Activated CD8-positive, alpha-beta T cell treated with anti-CD3 and anti-CD28 coated beads for 36 hours (primary cell): ENCODE data around the gene VSIG10L. TPM values are rescaled to one million over a fixed set of nuclear protein-coding genes. Genes with fewer than 3 reads are reported as not detected.

Source experiments
- ATAC-seq: fragments of 200-7000 bp; cut with Tn5 transposase; one replicate; pipeline ENCODE4 v1.10.0; 2021; ENCODE audit warnings: mild to moderate bottlenecking, moderate library complexity
- CTCF ChIA-PET: fragments of 350-600 bp; sonication (Branson Sonifier 250); formaldehyde crosslinking; loops from one replicate; lab custom pipeline; 2021; ENCODE audit warnings: antibody characterized with exemption; lab: Charles Lee
- POLR2A ChIA-PET: fragments of 350-600 bp; sonication (Branson Sonifier 250); formaldehyde crosslinking; loops from one replicate; lab custom pipeline; 2021; ENCODE audit warnings: antibody characterized with exemption; lab: Charles Lee
- DNase-seq: peaks from one replicate; pipeline ENCODE4 v3.0.0-alpha.2; 2020
- H3K27ac Mint-ChIP-seq: one replicate; pipeline ENCODE4 v1.8.0; 2021; ENCODE audit warnings: mild to moderate bottlenecking, mixed read lengths
- H3K27me3 Mint-ChIP-seq: one replicate; pipeline ENCODE4 v1.8.0; 2021; ENCODE audit warnings: mixed read lengths
- H3K36me3 Mint-ChIP-seq: one replicate; pipeline ENCODE4 v1.8.0; 2021; ENCODE audit warnings: low read depth, mixed read lengths
- H3K4me1 Mint-ChIP-seq: one replicate; pipeline ENCODE4 v1.8.0; 2021; ENCODE audit warnings: low read depth, mixed read lengths
- H3K4me3 Mint-ChIP-seq: one replicate; pipeline ENCODE4 v1.8.0; 2021; ENCODE audit warnings: mild to moderate bottlenecking, moderate library complexity, mixed read lengths
- H3K9me3 Mint-ChIP-seq: one replicate; pipeline ENCODE4 v1.8.0; 2021; ENCODE audit warnings: mixed read lengths
- intact Hi-C: fragments of 100-400 bp; cut with micrococcal nuclease; formaldehyde crosslinking; loops from one replicate; pipeline ENCODE4 v1.10.0; 2022
- total RNA-seq, 2 experiments: library from RNA; stranded (reverse); gene quantifications; one replicate each; pipeline ENCODE4 v1.2.3, GENCODE V29; 2021
- TF ChIP-seq, protein P1 (sequence below): fragments of 200-600 bp; IDR thresholded peaks from one replicate; pipeline ENCODE4 v1.8.0; 2022; ENCODE audit warnings: antibody characterized with exemption, mild to moderate bottlenecking

VSIG10L gene
- total RNA-seq, 2 experiments from 2014 or later, result 3.6 to 3.7 TPM

DNA sequence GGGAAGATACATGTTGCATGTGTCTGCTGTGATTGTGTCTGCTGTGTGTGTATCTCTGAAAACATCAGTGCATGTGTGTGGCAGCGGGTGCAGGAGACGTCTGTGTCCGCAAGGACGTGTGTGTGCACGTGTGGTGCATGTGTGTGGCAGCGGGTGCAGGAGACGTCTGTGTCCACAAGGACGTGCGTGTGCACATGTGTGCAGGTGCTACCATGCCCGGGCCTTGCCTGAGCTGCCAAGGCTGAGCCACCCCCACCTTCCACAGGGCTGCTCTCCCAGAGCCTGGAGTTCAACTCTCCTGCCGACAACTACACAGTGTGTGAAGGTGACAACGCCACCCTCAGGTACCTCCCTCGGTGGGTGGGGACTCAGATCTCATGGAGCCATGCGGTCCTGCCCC lies 20.1 kb downstream of the VSIG10L start:
- DNase-seq, result no peak
- ATAC-seq, result no peak
- Mint-ChIP-seq H3K4me1 (peaks cover 4% of the 10 kb centered on the region), H3K27ac (no peak overlapping the region), H3K27me3 (peaks cover 36% of the 10 kb centered on the region), H3K9me3 (no peaks in the 10 kb centered on the region), H3K4me3 (no peak overlapping the region), H3K36me3 (no peaks in the 10 kb centered on the region)
- TF ChIP-seq, protein P1, sequence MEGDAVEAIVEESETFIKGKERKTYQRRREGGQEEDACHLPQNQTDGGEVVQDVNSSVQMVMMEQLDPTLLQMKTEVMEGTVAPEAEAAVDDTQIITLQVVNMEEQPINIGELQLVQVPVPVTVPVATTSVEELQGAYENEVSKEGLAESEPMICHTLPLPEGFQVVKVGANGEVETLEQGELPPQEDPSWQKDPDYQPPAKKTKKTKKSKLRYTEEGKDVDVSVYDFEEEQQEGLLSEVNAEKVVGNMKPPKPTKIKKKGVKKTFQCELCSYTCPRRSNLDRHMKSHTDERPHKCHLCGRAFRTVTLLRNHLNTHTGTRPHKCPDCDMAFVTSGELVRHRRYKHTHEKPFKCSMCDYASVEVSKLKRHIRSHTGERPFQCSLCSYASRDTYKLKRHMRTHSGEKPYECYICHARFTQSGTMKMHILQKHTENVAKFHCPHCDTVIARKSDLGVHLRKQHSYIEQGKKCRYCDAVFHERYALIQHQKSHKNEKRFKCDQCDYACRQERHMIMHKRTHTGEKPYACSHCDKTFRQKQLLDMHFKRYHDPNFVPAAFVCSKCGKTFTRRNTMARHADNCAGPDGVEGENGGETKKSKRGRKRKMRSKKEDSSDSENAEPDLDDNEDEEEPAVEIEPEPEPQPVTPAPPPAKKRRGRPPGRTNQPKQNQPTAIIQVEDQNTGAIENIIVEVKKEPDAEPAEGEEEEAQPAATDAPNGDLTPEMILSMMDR, result no peak
- intact Hi-C loops, result no loop called here
- ChIA-PET CTCF (no interaction called here), POLR2A (no interaction called here)

DNA sequence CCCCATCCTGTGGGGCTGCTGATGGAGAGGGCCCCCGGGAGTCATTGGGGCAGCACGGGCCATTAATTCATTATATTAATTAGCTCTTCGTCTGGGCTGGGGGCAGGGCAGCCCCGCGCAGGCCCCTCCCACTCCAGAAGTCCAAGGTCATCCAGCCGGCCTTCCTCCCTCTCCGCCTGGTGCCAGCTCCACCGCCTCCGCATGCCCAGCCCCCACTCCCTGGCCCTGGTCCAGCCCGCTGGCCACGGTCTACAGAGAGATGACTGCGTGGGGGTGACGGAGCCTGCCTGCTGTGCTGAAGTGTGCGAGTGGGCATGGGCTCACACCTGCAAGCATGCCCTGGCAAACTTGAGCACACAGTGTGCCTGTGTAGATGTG lies 21.7 kb downstream of the VSIG10L start:
- CTCF ChIA-PET, result no interaction called here
- Mint-ChIP-seq H3K4me1 (no peaks in the 10 kb centered on the region), H3K4me3 (no peak overlapping the region), H3K27ac (no peak overlapping the region), H3K27me3 (peaks cover 24% of the 10 kb centered on the region), H3K36me3 (no peaks in the 10 kb centered on the region), H3K9me3 (no peaks in the 10 kb centered on the region)
- POLR2A ChIA-PET, result no interaction called here
- ATAC-seq, result no peak
- TF ChIP-seq, protein P1, result no peak
- no peak for DNase-seq
- intact Hi-C loops, result no loop called here

DNA sequence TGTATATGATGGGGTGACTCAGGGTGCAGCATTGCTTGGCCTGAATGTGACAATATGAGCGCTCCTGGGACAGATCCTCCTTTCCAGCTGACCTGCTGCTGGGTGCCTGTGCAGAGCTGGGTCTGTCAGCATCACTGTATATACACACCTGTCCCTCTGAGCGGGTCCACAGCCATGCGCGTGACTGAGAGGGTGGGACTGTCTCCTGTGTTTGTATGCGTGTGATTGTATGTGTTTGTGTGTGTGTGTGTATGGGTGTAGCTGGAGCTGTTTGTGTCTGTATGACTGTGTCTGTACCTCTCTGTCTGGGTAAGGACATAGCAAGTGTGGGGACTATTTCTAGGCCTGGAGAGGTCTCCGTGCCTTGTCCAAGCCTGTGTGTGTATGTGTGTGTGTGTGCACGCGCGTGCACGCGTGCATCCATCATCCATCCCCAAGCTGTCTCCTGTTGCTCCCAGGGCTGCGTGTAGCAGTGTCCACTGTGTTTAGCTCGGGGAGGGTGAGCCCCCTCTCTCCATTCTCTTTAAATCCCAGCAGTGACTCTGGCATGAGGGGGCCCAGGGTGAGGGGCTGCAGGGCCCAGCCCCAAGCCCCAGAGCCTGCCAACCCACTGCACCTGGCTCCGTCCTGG lies 22.2 kb downstream of the VSIG10L start:
- ChIA-PET POLR2A (no interaction called here), CTCF (no interaction called here)
- TF ChIP-seq, protein P1, result no peak
- Mint-ChIP-seq H3K27ac (no peak overlapping the region), H3K4me1 (no peaks in the 10 kb centered on the region), H3K4me3 (no peak overlapping the region), H3K36me3 (no peaks in the 10 kb centered on the region), H3K9me3 (peaks cover under 1% of the 10 kb centered on the region), H3K27me3 (peaks cover 25% of the 10 kb centered on the region)
- intact Hi-C loops, result no loop called here
- DNase-seq, result no peak
- ATAC-seq, result no peak

DNA sequence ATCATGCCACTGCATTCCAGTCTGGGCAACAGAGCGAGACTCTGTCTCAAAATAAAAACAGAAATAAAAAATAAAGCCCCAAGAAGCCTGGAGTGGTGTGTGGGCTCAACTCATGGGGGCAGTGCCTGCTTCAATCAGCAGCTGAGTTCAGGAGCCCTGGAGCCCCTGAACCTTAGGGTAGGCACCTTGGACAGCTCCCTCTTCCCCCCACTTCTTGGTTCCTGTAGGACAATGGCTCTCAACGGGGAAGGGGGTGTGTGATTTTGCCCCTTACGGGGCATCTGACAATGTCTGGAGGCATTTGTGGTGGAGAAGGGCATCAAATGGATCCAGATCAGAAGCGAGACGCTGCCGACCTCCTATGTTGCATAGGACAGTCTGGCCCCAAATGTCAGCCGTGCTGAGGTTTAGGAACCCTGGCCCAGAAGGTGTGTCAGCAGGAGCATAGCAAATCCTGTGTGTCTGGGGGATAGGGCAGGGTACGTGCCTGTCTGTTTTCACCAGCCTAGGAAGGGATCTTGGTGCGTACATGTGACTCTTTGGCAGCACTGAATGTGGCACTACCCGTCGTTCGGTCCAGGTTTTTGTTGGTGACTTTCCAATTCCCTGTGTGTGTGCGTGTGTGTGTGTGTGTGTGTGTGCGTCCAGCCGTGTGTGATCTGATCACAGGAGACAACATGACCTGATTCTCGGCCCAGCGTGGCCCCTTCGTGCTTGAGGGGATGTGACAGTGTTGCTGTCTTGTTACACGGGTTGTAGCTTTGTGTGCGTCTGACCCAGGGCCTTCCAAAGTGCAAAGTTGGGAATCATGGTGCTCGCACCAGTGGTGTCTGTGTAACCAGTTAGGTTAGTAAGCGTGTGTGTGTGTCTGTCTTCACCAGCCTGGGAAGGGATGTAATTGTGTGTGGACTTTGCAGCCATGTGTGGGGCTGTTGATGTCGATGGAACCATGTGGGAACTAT lies 23.0 kb downstream of the VSIG10L start:
- Mint-ChIP-seq H3K4me3 (no peak overlapping the region), H3K36me3 (no peaks in the 10 kb centered on the region), H3K9me3 (peaks cover 3% of the 10 kb centered on the region), H3K4me1 (no peaks in the 10 kb centered on the region), H3K27me3 (peaks cover 24% of the 10 kb centered on the region), H3K27ac (no peak overlapping the region)
- intact Hi-C loops, result no loop called here
- TF ChIP-seq, protein P1, result no peak
- CTCF ChIA-PET, result no interaction called here
- POLR2A ChIA-PET, result no interaction called here
- ATAC-seq (no peak), DNase-seq (no peak)

DNA sequence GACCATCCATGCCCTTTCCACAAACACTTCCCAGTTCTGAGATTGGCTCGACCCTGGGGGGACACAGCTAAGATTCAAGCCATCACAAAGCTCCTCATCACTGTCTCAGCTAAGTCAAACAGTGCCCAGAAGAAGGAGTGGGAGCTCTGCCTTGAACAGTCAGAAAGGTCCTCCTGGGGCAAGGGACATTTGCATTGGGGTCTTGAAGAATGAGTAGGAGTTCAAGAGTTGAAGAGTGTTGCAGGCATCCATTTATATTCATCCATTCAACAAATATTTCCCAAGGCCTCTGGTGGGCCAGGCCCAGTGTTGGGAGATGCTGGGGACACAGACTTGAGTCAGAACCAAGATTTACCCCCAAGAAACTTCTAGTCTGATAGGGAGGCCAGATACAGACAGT lies 24.0 kb downstream of the VSIG10L start:
- DNase-seq (no peak), ATAC-seq (no peak)
- no peak overlapping the region for H3K27ac Mint-ChIP-seq
- no peaks in the 10 kb centered on the region for H3K4me1 Mint-ChIP-seq
- no peak overlapping the region for H3K4me3 Mint-ChIP-seq
- peaks cover 3% of the 10 kb centered on the region for H3K9me3 Mint-ChIP-seq
- H3K27me3 Mint-ChIP-seq, result peaks cover 24% of the 10 kb centered on the region
- intact Hi-C loops, result no loop called here
- TF ChIP-seq, protein P1, result no peak
- H3K36me3 Mint-ChIP-seq, result no peaks in the 10 kb centered on the region
- ChIA-PET CTCF (interaction anchor here (1.0 kb wide), 1 partner anchor 198 kb away, joined by 3 read pairs; no protein-coding TSS in a partner anchor), POLR2A (no interaction called here)
